Endothelial cell of umbilical vein (primary cell): Measurements from ENCODE around the gene CDC34.
A peak's percentile ranks its signal among the peaks of the same experiment; 100 is the strongest.

ENCODE experiments used
- EZH2 ChIP-seq: IDR thresholded peaks from 2 replicates; pipeline ENCODE4 v1.6.1; 2012; ENCODE audit warnings: borderline replicate concordance, low read depth, mild to moderate bottlenecking, moderate library complexity, low read length, inconsistent platforms; ENCODE audit not compliant: severe bottlenecking
- JUN ChIP-seq: IDR thresholded peaks from 2 replicates; pipeline ENCODE4 v1.6.1; 2011; ENCODE audit warnings: borderline replicate concordance, low read depth; ENCODE audit not compliant: insufficient read length, insufficient read depth
- MYC ChIP-seq: IDR thresholded peaks from one replicate; pipeline ENCODE4 v1.6.1; 2011; ENCODE audit warnings: mild to moderate bottlenecking, low read depth, low read length
- POLR2A ChIP-seq: IDR thresholded peaks from 2 replicates; pipeline ENCODE4 v1.6.1; 2012; ENCODE audit warnings: low read depth, mild to moderate bottlenecking, control low read depth, low read length
- TF ChIP-seq, protein P1 (sequence below), 2 donors: IDR thresholded peaks; 1 replicate in 1 of 2; 2 replicates in 1 of 2; pipeline ENCODE4 v1.5.1; 2011; ENCODE audit warnings: low read length in 2 of 2, mild to moderate bottlenecking in 2 of 2, moderate library complexity in 2 of 2, control low read depth in 1 of 2, inconsistent platforms in 1 of 2, low read depth in 1 of 2; ENCODE audit not compliant: insufficient read depth in 1 of 2; ENCODE audit errors: extremely low read depth in 1 of 2

DNA sequence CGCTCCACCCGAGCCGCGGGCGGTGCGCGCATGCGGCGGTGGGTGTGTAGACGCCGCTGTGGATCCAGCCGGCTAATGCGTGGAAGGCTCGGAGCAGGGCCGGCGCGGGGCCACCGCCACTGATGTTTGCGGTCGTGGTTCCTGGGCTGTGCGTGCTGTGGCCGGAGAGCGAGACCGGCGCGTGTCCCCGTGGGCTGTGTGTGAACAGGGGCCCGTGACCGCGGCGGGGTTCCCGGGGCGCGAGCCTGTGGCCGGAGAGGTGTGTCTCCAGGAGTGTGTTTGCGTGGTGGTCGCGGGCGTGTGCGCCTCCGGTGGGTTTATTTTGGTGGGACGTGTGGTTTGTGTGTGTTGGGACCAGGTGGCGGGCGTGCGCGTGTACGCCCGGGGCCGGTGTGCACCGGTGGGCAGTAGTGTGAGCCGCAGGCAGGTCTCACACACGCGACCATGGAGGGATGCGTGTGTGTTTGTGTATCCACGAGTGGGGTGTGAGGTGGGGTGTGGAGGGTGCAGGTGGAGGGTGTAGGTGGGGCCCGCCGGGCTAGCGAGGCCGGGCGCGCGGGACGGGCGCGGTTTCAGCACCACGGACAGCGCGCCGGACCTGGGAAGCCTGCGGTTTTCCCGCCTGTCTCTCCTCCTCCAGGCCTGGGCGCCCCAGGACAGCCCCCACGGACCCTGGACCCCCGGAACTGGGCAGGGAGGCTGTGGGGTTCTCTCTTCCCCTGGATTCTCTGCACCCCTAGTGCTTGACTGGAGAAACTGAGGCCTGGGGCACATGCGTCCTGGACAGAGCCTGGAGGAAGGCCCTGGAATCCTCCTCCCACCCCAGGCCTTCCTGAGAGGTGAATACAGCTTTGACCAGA lies 59.8 kb downstream of the CDC34 start:
- TF ChIP-seq, protein P1, sequence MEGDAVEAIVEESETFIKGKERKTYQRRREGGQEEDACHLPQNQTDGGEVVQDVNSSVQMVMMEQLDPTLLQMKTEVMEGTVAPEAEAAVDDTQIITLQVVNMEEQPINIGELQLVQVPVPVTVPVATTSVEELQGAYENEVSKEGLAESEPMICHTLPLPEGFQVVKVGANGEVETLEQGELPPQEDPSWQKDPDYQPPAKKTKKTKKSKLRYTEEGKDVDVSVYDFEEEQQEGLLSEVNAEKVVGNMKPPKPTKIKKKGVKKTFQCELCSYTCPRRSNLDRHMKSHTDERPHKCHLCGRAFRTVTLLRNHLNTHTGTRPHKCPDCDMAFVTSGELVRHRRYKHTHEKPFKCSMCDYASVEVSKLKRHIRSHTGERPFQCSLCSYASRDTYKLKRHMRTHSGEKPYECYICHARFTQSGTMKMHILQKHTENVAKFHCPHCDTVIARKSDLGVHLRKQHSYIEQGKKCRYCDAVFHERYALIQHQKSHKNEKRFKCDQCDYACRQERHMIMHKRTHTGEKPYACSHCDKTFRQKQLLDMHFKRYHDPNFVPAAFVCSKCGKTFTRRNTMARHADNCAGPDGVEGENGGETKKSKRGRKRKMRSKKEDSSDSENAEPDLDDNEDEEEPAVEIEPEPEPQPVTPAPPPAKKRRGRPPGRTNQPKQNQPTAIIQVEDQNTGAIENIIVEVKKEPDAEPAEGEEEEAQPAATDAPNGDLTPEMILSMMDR (IDR thresholded peaks at IDR 0.05; ENCODE audit: extremely low read depth in 1 of 2, insufficient read depth in 1 of 2, low read depth in 1 of 2, low read length in 2 of 2): no peak
- no peak for TF ChIP-seq POLR2A
- no peak for TF ChIP-seq MYC
- no peak for TF ChIP-seq JUN
- TF ChIP-seq EZH2: peak; percentile 42
